HEK293 (cell line): ENCODE results near the gene HDDC2.

Experiments used
- BCL11A ChIP-seq: fragments of 450-650 bp; formaldehyde crosslinking; IDR thresholded peaks from 2 replicates; pipeline ENCODE4 v1.5.1; 2016; ENCODE audit warnings: low read depth, missing biosample characterization, missing genetic modification characterization
- BCL11B ChIP-seq: fragments of 450-650 bp; formaldehyde crosslinking; IDR thresholded peaks from 2 replicates; pipeline ENCODE4 v1.5.1; 2016; ENCODE audit warnings: low read depth, missing biosample characterization, missing genetic modification characterization
- KLF9 ChIP-seq: fragments of 450-650 bp; formaldehyde crosslinking; IDR thresholded peaks from 2 replicates; pipeline ENCODE4 v1.5.1; 2016; ENCODE audit warnings: missing biosample characterization, missing genetic modification characterization, low read depth
- ZFP37 ChIP-seq: fragments of 450-650 bp; formaldehyde crosslinking; IDR thresholded peaks from 2 replicates; pipeline ENCODE4 v1.5.1; 2016; ENCODE audit warnings: missing biosample characterization, missing genetic modification characterization
- ZNF10 ChIP-seq: fragments of 450-650 bp; formaldehyde crosslinking; IDR thresholded peaks from 2 replicates; pipeline ENCODE4 v1.5.1; 2017; ENCODE audit warnings: missing biosample characterization, missing genetic modification characterization
- ZNF223 ChIP-seq: fragments of 450-650 bp; formaldehyde crosslinking; IDR thresholded peaks from 2 replicates; pipeline ENCODE4 v1.5.1; 2016; ENCODE audit warnings: missing biosample characterization, missing genetic modification characterization
- ZNF24 ChIP-seq: fragments of 450-650 bp; formaldehyde crosslinking; IDR thresholded peaks from 2 replicates; pipeline ENCODE4 v1.5.1; 2016; ENCODE audit warnings: missing biosample characterization, missing genetic modification characterization
- ZNF274 ChIP-seq, 2 experiments: fragments of 200-500 bp in 1 of 2; fragments of 450-650 bp in 1 of 2; sonication (Bioruptor generic) in 1 of 2; formaldehyde crosslinking in 1 of 2; IDR thresholded peaks; 2 replicates each; pipeline versions ENCODE4 v1.5.1 to v1.6.1; 2014 to 2016; ENCODE audit warnings: borderline replicate concordance in 1 of 2, inconsistent platforms in 1 of 2, low read length in 1 of 2, missing biosample characterization in 1 of 2, missing genetic modification characterization in 1 of 2
- ZNF394 ChIP-seq: fragments of 450-650 bp; formaldehyde crosslinking; IDR thresholded peaks from 2 replicates; pipeline ENCODE4 v1.5.1; 2016; ENCODE audit warnings: missing biosample characterization, missing genetic modification characterization, mild to moderate bottlenecking, moderate library complexity, borderline replicate concordance
- ZNF488 ChIP-seq: fragments of 450-650 bp; formaldehyde crosslinking; IDR thresholded peaks from 2 replicates; pipeline ENCODE4 v1.5.1; 2016; ENCODE audit warnings: missing biosample characterization, missing genetic modification characterization
- ZNF561 ChIP-seq: fragments of 450-650 bp; IDR thresholded peaks from 2 replicates; pipeline ENCODE4 v1.5.1; 2018; ENCODE audit warnings: missing biosample characterization, missing genetic modification characterization, borderline replicate concordance
- ZNF610 ChIP-seq: fragments of 450-650 bp; formaldehyde crosslinking; IDR thresholded peaks from 2 replicates; pipeline ENCODE4 v1.5.1; 2016; ENCODE audit warnings: missing biosample characterization, missing genetic modification characterization, borderline replicate concordance
- ZNF645 ChIP-seq: fragments of 450-650 bp; formaldehyde crosslinking; IDR thresholded peaks from 2 replicates; pipeline ENCODE4; 2016; ENCODE audit warnings: missing biosample characterization, missing genetic modification characterization
- ZSCAN30 ChIP-seq: fragments of 450-650 bp; IDR thresholded peaks from 2 replicates; pipeline ENCODE4 v1.5.1; 2018; ENCODE audit warnings: missing biosample characterization, mild to moderate bottlenecking, missing genetic modification characterization, moderate library complexity
- TF ChIP-seq, protein P1 (sequence below): fragments of 450-650 bp; formaldehyde crosslinking; IDR thresholded peaks from 2 replicates; pipeline ENCODE4 v1.5.1; 2016; ENCODE audit warnings: missing biosample characterization, missing genetic modification characterization
- TF ChIP-seq, protein P2 (sequence below): fragments of 450-650 bp; formaldehyde crosslinking; conservative IDR thresholded peaks from 2 replicates; pipeline ENCODE4 v1.5.1; 2016; ENCODE audit warnings: low read depth, missing biosample characterization, missing genetic modification characterization
- TF ChIP-seq, protein P3 (sequence below): fragments of 450-650 bp; formaldehyde crosslinking; IDR thresholded peaks from 2 replicates; pipeline ENCODE4 v1.5.1; 2016; ENCODE audit warnings: missing biosample characterization, missing genetic modification characterization, borderline replicate concordance

The HDDC2 gene

GRCh38 chr6:125301435-125302391 is at the start of gene HDDC2 (continued):
- TF ChIP-seq ZNF488 (tag by site-specific recombination) (peak; percentile 46; the same call in 1 of the 2 replicates), ZSCAN30 (tag by site-specific recombination) (peak; percentile 97), ZNF561 (peak; percentile 78; the same call in 1 of the 2 replicates), BCL11B (tag by site-specific recombination) (peak; percentile 9; the same call in 1 of the 2 replicates), ZFP37 (tag by site-specific recombination) (no peak; the same call in 1 of the 2 replicates), ZNF223 (tag by site-specific recombination) (peak; percentile 65; the same call in 1 of the 2 replicates), ZNF274 (IDR thresholded peaks at IDR 0.05; ENCODE audit: low read length) (no peak), ZNF274 (tag by site-specific recombination; IDR thresholded peaks at IDR 0.05; ENCODE audit: borderline replicate concordance) (no peak), ZNF24 (peak; percentile 39; the same call in 1 of the 2 replicates), ZNF610 (peak; percentile 51; the same call in 1 of the 2 replicates), ZNF10 (tag by site-specific recombination) (no peak; the same call in 1 of the 2 replicates), KLF9 (tag by site-specific recombination) (peak; percentile 39; the same call in 1 of the 2 replicates), ZNF645 (tag by site-specific recombination) (peak; percentile 58; the same call in 1 of the 2 replicates), ZNF394 (tag by site-specific recombination) (no peak; the same call in 1 of the 2 replicates), BCL11A (tag by site-specific recombination) (0 out of 2 replicates have a peak, but pooled peaks have one; percentile 41)
- TF ChIP-seq, protein P1, sequence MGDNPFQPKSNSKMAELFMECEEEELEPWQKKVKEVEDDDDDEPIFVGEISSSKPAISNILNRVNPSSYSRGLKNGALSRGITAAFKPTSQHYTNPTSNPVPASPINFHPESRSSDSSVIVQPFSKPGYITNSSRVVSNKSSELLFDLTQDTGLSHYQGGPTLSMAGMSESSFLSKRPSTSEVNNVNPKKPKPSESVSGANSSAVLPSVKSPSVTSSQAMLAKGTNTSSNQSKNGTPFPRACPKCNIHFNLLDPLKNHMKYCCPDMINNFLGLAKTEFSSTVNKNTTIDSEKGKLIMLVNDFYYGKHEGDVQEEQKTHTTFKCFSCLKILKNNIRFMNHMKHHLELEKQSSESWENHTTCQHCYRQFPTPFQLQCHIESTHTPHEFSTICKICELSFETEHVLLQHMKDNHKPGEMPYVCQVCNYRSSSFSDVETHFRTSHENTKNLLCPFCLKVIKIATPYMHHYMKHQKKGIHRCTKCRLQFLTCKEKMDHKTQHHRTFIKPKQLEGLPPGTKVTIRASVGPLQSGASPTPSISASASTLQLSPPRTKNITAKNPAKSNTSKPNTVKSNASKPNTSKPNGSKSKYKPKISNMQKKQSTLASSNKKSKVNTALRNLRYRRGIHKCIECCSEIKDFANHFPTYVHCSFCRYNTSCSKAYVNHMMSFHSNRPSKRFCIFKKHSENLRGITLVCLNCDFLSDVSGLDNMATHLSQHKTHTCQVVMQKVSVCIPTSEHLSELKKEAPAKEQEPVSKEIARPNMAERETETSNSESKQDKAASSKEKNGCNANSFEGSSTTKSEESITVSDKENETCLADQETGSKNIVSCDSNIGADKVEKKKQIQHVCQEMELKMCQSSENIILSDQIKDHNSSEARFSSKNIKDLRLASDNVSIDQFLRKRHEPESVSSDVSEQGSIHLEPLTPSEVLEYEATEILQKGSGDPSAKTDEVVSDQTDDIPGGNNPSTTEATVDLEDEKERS (tag by site-specific recombination): 0 out of 2 replicates have a peak, but pooled peaks have one; percentile 23
- TF ChIP-seq, protein P2, sequence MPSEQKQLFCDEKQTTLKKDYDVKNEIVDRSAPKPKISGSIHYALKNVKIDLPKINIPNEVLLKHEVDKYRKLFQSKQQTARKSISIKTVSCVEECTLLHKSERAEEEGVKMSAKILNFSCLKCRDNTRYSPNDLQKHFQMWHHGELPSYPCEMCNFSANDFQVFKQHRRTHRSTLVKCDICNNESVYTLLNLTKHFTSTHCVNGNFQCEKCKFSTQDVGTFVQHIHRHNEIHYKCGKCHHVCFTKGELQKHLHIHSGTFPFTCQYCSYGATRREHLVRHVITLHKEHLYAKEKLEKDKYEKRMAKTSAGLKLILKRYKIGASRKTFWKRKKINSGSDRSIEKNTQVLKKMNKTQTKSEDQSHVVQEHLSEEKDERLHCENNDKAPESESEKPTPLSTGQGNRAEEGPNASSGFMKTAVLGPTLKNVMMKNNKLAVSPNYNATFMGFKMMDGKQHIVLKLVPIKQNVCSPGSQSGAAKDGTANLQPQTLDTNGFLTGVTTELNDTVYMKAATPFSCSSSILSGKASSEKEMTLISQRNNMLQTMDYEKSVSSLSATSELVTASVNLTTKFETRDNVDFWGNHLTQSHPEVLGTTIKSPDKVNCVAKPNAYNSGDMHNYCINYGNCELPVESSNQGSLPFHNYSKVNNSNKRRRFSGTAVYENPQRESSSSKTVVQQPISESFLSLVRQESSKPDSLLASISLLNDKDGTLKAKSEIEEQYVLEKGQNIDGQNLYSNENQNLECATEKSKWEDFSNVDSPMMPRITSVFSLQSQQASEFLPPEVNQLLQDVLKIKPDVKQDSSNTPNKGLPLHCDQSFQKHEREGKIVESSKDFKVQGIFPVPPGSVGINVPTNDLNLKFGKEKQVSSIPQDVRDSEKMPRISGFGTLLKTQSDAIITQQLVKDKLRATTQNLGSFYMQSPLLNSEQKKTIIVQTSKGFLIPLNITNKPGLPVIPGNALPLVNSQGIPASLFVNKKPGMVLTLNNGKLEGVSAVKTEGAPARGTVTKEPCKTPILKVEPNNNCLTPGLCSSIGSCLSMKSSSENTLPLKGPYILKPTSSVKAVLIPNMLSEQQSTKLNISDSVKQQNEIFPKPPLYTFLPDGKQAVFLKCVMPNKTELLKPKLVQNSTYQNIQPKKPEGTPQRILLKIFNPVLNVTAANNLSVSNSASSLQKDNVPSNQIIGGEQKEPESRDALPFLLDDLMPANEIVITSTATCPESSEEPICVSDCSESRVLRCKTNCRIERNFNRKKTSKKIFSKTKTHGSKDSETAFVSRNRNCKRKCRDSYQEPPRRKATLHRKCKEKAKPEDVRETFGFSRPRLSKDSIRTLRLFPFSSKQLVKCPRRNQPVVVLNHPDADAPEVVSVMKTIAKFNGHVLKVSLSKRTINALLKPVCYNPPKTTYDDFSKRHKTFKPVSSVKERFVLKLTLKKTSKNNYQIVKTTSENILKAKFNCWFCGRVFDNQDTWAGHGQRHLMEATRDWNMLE (tag by site-specific recombination): peak; percentile 97
- TF ChIP-seq, protein P3, sequence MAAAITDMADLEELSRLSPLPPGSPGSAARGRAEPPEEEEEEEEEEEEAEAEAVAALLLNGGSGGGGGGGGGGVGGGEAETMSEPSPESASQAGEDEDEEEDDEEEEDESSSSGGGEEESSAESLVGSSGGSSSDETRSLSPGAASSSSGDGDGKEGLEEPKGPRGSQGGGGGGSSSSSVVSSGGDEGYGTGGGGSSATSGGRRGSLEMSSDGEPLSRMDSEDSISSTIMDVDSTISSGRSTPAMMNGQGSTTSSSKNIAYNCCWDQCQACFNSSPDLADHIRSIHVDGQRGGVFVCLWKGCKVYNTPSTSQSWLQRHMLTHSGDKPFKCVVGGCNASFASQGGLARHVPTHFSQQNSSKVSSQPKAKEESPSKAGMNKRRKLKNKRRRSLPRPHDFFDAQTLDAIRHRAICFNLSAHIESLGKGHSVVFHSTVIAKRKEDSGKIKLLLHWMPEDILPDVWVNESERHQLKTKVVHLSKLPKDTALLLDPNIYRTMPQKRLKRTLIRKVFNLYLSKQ (tag by site-specific recombination): no peak
